ENCODE measurements around the gene ANK2. TPM values are rescaled to one million over a fixed set of nuclear protein-coding genes. Genes with fewer than 3 reads are reported as not detected.

ANK2 gene
- total and polyA plus RNA-seq, 2 experiments from 2014 or later: 7.7 to 40.4 TPM

GRCh38 chr4:113350576-113350975 lies 301.1 kb downstream of the ANK2 start (continued):
- no peak for TF ChIP-seq ZNF462 (CRISPR knock-in tag; IDR thresholded peaks at IDR 0.05)
- no peak for TF ChIP-seq STAT1 (IDR thresholded peaks at IDR 0.05; ENCODE audit: unreplicated experiment)
- no peak for TF ChIP-seq EZH2phosphoT487 (IDR thresholded peaks at IDR 0.05; ENCODE audit: unreplicated experiment)
- no peak for TF ChIP-seq CTCF (conservative IDR thresholded peaks at IDR 0.05; ENCODE audit: low read depth in 2 of 2)
- TF ChIP-seq EZH2 (IDR thresholded peaks at IDR 0.05; ENCODE audit: low read depth, unreplicated experiment): no peak

- ATAC-seq (no peak), DNase-seq (ENCODE audit: low spot score) (no peak)
- Histone ChIP-seq H3K4me1 (ENCODE audit: insufficient read depth) (no peaks in the 10 kb centered on the region), H3K27me3 (ENCODE audit: insufficient read depth) (no peaks in the 10 kb centered on the region), H3K4me2 (no peak overlapping the region), H3K27ac (ENCODE audit: low read depth) (no peak overlapping the region), H3K79me2 (replicated peaks; ENCODE audit: insufficient read depth) (no peaks in the 10 kb centered on the region), H4K20me1 (replicated peaks; ENCODE audit: insufficient read depth) (no peaks in the 10 kb centered on the region), H3K4me3 (no peak overlapping the region), H3F3A (replicated peaks; ENCODE audit: low read depth) (no peaks in the 10 kb centered on the region), H3K9me2 (ENCODE audit: insufficient read depth) (peaks cover 4% of the 10 kb centered on the region; the same call in 1 of the 2 replicates), H3K36me3 (ENCODE audit: insufficient read depth) (peaks cover 4% of the 10 kb centered on the region; the same call in 1 of the 2 replicates), H2AFZ (no peak overlapping the region)
- Mint-ChIP-seq H3K27ac (no peak overlapping the region), H3K4me3 (no peak overlapping the region), H3K9me3 (no peaks in the 10 kb centered on the region; the same call in 2 of the 3 replicates), H3K36me3 (ENCODE audit: low read depth) (peaks cover 35% of the 10 kb centered on the region), H3K27me3 (ENCODE audit: insufficient read depth, low read depth, poor library complexity) (peaks cover 4% of the 10 kb centered on the region), H3K4me1 (no peaks in the 10 kb centered on the region)
- TF ChIP-seq JUNB (IDR thresholded peaks at IDR 0.05; ENCODE audit: unreplicated experiment): no peak
- no peak for TF ChIP-seq EZH2phosphoT487 (IDR thresholded peaks at IDR 0.05; ENCODE audit: unreplicated experiment)
- no peak for TF ChIP-seq REST (IDR thresholded peaks at IDR 0.05; ENCODE audit: unreplicated experiment)
- TF ChIP-seq ZNF331 (CRISPR knock-in tag; IDR thresholded peaks at IDR 0.05; ENCODE audit: low read depth): no peak
- TF ChIP-seq ETS1 (IDR thresholded peaks at IDR 0.05): no peak
- no peak for TF ChIP-seq EZH2 (IDR thresholded peaks at IDR 0.05; ENCODE audit: low read depth, unreplicated experiment)
Observed at GRCh38 chr4:113355550-113356371, 306.3 kb downstream of the ANK2 start.
